Body of pancreas (tissue), 4 donors: ENCODE results near the gene ANKRD44.

ENCODE experiments used
- POLR2A ChIP-seq, 3 donors: fragments of 450-650 bp; IDR thresholded peaks; one replicate each; pipeline ENCODE4 v1.6.1; 2016; ENCODE audit warnings: antibody characterized with exemption in 3 of 3, mild to moderate bottlenecking in 2 of 3
- TF ChIP-seq, protein P1 (sequence below), 7 experiments: fragments of 450-650 bp in 4 of 7; fragments of 200-600 bp in 3 of 7; sonication (generic) in 3 of 7; IDR thresholded peaks; one replicate each; pipeline ENCODE4 v1.5.1; 2016 to 2019; ENCODE audit warnings: antibody characterized with exemption in 7 of 7

DNA sequence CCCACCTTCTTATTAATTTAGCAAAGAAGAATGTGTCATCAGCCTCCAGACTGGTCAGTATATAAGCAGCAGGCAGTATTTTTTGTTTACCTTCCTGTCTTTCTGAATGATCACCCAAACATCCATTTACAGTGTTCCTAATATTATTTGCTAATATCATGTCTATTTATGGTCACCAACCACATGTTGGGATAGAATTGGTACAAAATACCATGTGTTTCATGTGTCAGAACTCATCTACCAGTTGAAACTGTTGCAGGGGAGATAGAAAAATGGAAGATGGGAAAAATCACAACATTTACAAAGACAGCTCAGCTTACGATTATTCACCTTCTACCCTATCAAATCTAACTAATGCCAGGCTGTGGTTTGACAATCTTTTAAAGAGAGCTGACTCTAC lies 66.2 kb downstream of the ANKRD44 start:
- TF ChIP-seq, protein P1, sequence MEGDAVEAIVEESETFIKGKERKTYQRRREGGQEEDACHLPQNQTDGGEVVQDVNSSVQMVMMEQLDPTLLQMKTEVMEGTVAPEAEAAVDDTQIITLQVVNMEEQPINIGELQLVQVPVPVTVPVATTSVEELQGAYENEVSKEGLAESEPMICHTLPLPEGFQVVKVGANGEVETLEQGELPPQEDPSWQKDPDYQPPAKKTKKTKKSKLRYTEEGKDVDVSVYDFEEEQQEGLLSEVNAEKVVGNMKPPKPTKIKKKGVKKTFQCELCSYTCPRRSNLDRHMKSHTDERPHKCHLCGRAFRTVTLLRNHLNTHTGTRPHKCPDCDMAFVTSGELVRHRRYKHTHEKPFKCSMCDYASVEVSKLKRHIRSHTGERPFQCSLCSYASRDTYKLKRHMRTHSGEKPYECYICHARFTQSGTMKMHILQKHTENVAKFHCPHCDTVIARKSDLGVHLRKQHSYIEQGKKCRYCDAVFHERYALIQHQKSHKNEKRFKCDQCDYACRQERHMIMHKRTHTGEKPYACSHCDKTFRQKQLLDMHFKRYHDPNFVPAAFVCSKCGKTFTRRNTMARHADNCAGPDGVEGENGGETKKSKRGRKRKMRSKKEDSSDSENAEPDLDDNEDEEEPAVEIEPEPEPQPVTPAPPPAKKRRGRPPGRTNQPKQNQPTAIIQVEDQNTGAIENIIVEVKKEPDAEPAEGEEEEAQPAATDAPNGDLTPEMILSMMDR (IDR thresholded peaks at IDR 0.05) = no peak
- no peak for TF ChIP-seq POLR2A (IDR thresholded peaks at IDR 0.05)
